ENCODE data around the gene SACM1L. TPM values are rescaled to one million over a fixed set of nuclear protein-coding genes. Genes with fewer than 3 reads are reported as not detected.

Gene SACM1L
- total RNA-seq, 1 donor from 2014 or later = 46.8 TPM

DNA sequence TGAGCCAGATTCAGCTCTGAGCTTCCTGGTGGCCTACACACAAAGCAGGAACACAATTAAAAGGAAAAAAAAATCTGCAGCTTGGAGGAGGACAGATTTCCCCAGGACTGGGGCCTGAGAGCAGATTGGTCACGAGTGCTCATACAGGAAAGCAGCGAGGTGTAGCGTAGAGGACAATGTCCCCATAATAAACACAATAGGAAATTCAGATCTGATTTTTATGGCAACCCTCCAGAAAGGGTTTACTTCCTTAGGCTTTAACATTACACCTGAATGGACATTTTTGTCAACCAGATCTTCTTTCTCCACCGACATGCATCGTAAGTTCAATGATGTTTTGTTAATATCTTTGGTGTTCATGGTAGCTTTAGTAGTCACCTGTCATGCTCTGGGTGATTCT is 83.9 kb downstream of the SACM1L start:
- Mint-ChIP-seq H3K9me3 (ENCODE audit: unreplicated experiment) (no peaks in the 10 kb centered on the region), H3K27ac (ENCODE audit: unreplicated experiment) (peak overlapping the region; percentile 49), H3K27me3 (ENCODE audit: unreplicated experiment) (peaks cover 19% of the 10 kb centered on the region), H3K36me3 (ENCODE audit: low read depth, unreplicated experiment) (no peaks in the 10 kb centered on the region), H3K4me3 (ENCODE audit: unreplicated experiment) (no peak overlapping the region), H3K4me1 (ENCODE audit: unreplicated experiment) (peaks cover 34% of the 10 kb centered on the region)
- DNase-seq (ENCODE audit: low spot score) = no peak
- TF ChIP-seq, protein P1, sequence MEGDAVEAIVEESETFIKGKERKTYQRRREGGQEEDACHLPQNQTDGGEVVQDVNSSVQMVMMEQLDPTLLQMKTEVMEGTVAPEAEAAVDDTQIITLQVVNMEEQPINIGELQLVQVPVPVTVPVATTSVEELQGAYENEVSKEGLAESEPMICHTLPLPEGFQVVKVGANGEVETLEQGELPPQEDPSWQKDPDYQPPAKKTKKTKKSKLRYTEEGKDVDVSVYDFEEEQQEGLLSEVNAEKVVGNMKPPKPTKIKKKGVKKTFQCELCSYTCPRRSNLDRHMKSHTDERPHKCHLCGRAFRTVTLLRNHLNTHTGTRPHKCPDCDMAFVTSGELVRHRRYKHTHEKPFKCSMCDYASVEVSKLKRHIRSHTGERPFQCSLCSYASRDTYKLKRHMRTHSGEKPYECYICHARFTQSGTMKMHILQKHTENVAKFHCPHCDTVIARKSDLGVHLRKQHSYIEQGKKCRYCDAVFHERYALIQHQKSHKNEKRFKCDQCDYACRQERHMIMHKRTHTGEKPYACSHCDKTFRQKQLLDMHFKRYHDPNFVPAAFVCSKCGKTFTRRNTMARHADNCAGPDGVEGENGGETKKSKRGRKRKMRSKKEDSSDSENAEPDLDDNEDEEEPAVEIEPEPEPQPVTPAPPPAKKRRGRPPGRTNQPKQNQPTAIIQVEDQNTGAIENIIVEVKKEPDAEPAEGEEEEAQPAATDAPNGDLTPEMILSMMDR (IDR thresholded peaks at IDR 0.05; ENCODE audit: unreplicated experiment) = no peak

DNA sequence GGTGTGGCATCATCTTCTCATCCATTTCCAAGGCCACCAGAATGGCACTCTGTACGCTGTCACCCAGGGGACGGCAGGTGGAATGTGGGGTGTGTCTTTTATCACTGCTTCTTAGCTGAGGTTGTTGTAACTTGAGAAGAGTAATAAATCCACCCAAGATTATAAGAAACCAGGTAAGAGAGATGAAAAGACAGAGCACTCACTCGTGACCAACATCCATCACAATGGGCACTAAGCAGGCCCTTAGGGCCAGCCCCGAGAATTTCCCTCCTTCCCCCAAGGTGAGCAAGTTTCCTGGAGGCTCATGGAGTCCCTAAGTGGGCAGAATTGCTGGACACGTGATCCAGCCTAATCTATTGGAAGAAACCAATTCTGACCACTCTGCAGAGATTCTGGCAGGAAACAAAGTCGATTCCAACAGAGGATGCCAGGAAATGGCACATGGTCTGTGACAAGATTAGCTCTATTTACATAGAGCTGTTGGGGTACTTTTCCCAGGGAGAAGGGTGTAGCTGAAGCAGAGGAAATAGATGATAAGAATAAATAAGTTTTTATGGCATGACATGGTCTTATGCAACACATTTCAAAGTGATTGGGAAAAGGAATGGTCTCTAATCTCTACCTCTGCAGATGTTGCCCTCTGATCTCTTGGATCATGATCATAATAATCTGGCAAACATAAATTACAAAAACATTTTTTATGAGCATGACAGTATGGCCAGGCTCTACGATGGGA is 84.7 kb downstream of the SACM1L start:
- H3K9me3 Mint-ChIP-seq (ENCODE audit: unreplicated experiment) = no peaks in the 10 kb centered on the region
- TF ChIP-seq, protein P1 (IDR thresholded peaks at IDR 0.05; ENCODE audit: unreplicated experiment) = no peak
- H3K27ac Mint-ChIP-seq (ENCODE audit: unreplicated experiment) = peak overlapping the region; percentile 61
- H3K36me3 Mint-ChIP-seq (ENCODE audit: low read depth, unreplicated experiment) = no peaks in the 10 kb centered on the region
- peaks cover 34% of the 10 kb centered on the region for H3K4me1 Mint-ChIP-seq (ENCODE audit: unreplicated experiment)
- no peak overlapping the region for H3K4me3 Mint-ChIP-seq (ENCODE audit: unreplicated experiment)
- no peak for DNase-seq (ENCODE audit: low spot score)
- peaks cover 19% of the 10 kb centered on the region for H3K27me3 Mint-ChIP-seq (ENCODE audit: unreplicated experiment)

DNA sequence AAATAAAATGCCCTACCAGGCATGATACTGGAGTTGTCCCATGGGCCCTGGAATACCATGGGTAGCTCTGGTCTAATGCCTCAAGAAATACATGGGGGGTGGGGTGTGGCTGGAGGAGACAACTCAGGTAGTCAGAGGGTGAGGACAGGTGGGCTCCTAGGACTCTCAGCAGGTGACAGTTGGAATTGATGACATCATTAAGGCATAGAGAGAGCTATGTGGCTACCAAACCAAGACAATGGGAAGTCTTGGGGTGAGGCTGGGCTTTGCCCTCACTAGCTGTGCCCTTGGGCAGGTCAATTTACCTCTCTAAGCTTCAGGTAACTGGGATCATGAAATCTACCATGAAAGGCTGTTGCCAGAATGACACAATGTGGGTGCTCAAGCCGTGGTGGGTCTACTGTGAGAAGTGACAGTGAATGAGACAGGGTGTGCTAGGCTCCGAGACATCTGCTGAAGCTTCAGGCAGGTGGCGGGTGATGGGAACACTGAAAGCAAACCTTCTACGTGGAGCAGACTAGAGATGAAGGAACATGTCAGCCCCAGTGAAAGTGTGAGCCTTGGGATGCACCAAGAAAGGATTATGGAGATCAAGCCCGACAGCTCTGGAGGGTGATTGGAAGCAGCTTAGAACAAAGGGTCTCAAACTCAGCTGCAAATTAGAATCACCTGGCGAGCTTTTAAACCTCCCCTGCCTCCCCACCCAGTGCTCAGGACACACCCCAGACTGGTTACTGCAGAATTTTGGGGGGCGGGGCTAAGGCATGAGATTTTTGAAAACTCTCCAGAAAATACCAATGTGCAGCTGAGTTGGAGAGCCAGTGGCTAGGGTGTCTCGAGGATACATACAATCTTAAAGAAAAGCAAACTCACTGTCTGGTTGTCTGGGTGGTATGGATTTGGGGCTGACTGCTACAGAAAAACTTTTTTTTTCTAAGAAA is 85.7 kb downstream of the SACM1L start:
- Mint-ChIP-seq H3K4me3 (ENCODE audit: unreplicated experiment) (no peak overlapping the region), H3K36me3 (ENCODE audit: low read depth, unreplicated experiment) (no peaks in the 10 kb centered on the region), H3K27me3 (ENCODE audit: unreplicated experiment) (peaks cover 19% of the 10 kb centered on the region), H3K9me3 (ENCODE audit: unreplicated experiment) (no peaks in the 10 kb centered on the region), H3K27ac (ENCODE audit: unreplicated experiment) (peak overlapping the region; percentile 61), H3K4me1 (ENCODE audit: unreplicated experiment) (peaks cover 32% of the 10 kb centered on the region)
- TF ChIP-seq, protein P1 (IDR thresholded peaks at IDR 0.05; ENCODE audit: unreplicated experiment) = no peak
- no peak for DNase-seq (ENCODE audit: low spot score)

DNA sequence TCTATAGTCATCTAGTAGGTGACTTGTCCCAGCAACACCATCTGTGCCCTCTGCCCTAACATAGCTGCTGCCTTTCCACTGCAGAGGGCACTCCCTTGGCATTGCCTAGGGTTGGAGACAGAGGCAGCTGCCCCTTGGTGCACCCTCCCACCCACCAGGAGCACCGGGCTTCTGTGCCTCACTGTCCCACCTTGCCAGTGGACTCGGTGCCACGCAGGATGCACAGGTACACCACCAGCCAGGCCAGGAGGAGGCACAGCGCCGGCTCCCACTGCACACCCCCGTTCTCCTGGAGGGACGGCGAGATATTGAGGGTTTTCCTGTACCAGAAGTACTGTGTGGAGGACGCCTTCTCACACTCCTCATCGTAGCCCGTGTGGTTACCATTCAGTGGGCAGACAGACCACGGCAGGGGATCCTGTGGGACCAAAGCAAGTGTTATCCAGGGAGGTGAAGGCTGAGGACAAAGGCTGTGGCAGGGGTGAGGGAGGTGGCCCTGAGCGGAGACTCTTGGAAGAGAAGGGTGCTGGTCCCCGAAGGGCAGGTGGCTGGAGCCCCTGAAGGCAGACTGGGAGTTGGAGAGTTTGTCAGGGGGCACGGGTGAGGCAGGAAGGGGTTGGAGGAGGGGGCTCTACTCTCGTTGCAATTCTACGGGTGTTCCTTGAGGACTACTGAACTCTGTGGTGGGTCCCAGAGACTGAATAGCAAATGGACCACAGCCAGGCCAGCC is 86.5 kb downstream of the SACM1L start:
- Mint-ChIP-seq H3K27me3 (ENCODE audit: unreplicated experiment) (peaks cover 19% of the 10 kb centered on the region), H3K9me3 (ENCODE audit: unreplicated experiment) (no peaks in the 10 kb centered on the region), H3K36me3 (ENCODE audit: low read depth, unreplicated experiment) (no peaks in the 10 kb centered on the region), H3K4me3 (ENCODE audit: unreplicated experiment) (no peak overlapping the region), H3K4me1 (ENCODE audit: unreplicated experiment) (peaks cover 26% of the 10 kb centered on the region), H3K27ac (ENCODE audit: unreplicated experiment) (no peak overlapping the region)
- DNase-seq (ENCODE audit: low spot score) = no peak
- TF ChIP-seq, protein P1 (IDR thresholded peaks at IDR 0.05; ENCODE audit: unreplicated experiment) = no peak
